ENCODE results near the gene ABLIM1.

DNA sequence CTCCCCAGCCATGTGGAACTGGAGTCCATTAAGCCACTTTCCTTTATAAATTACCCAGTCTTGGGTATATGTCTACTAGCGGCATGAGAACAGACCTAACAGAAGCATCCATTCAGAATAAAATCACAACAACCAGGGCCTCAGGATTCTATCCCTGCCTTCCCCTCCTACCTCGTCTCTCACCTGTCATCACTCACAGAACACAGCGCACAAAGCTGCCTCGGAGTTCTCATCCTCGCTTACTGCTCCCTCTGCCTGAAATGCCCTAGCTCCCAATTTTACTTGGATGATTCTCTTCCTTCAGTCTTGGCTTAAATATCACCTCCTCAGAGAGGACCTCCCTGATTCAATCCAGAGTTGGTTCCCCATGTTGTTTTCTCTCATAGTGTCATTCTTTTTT is 183.1 kb downstream of the ABLIM1 start:
- TF ChIP-seq EZH2 (optimal IDR thresholded peaks at IDR 0.05; ENCODE audit: low read depth, low read length) (no peak), CTCF (IDR thresholded peaks at IDR 0.05; ENCODE audit: low read length) (no peak), EZH2phosphoT487 (IDR thresholded peaks at IDR 0.05; ENCODE audit: low read length) (no peak)

Measured in MM.1S (cell line).